Effector CD4-positive, alpha-beta T cell (primary cell): ENCODE results near the gene CEP83.

Experiments
- DNase-seq: peaks from one replicate; pipeline ENCODE4 v3.0.0-alpha.2; 2020

CEP83 gene

DNA sequence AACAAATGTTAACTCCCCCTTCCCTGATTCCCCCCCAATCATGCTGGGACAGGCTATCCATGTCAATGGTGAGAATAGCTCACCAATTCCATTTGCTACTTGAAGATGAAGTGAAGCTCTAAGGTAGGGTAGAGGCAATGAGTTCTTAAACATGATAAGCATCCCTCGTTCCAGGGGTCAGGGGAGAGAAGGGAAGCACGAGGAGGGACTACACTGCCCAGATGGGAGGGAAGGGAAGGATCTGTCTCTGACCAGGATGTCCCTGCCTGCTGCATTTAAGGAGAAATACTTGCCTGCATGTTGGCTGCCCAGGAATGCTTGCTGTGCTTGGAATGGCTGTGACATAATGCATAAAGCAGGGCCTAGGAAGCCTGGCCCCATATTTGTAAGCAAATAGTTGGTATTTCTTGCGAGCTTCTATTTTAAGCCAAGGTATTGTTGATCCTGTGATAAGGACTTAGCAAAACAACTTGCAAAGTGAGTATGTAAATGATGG is 155.1 kb downstream of the CEP83 start:
- DNase-seq = no peak

- DNase-seq = no peak
Observed at GRCh38 chr12:94304012-94304411, 155.7 kb downstream of the CEP83 start.

GRCh38 chr12:94299846-94300245 is 159.8 kb downstream of the CEP83 start:
- no peak for DNase-seq

DNA sequence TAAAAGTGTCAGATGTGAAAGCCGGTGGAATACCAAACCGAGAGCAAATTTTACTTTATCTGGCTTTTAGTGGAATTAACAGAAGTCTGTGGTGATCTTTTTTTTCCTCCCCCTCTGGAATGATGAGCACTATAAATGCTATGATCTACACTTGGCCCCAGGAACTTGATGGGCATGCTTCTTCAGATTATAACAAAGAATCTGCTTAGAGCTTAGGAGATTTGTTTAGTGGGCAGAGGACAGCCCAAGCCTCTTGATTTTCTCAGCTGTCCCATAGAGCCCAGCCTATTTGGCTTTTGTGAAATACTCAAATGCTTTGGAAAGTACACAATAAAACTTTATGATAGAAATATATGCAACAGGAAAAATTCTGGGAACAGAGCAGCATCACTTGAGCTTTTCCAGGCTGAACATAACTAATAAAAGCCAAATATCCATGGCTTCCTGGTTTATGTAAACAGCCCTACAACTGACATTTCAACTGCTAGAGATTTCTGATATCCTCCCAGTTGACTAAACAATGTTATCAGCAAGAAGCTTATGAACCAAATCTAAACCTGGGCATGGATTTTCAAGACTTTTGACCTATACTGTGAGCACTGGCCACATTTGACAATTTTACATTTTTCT is 161.7 kb downstream of the CEP83 start:
- DNase-seq = no peak

DNA sequence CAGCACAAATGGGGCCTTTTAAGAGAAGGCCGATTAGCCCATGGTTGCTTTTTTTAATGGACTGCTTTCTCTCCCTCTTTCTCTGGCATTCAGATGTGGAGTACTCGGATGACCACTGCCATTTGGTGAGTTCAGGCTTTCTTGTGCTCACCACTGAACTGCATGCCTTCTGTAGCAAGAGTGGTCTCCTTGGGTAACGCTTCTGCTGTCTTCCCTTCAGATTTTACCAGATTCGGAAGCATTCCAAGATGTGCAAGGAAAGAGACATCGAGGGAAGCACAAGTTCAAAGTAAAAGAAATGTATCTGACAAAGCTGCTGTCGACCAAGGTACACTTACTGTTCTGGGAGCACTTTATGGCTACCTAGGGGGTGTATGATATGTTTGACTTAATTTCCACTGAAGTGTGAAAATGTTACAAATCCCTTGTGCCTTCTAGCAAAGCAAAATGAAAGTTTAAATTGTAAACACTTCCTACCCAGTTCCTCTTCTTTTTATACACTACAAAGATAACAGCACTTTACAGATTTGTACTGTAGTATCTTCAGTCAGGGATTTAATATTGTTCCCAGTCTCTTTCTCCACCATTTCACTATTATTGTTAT is 162.5 kb downstream of the CEP83 start:
- no peak for DNase-seq

DNA sequence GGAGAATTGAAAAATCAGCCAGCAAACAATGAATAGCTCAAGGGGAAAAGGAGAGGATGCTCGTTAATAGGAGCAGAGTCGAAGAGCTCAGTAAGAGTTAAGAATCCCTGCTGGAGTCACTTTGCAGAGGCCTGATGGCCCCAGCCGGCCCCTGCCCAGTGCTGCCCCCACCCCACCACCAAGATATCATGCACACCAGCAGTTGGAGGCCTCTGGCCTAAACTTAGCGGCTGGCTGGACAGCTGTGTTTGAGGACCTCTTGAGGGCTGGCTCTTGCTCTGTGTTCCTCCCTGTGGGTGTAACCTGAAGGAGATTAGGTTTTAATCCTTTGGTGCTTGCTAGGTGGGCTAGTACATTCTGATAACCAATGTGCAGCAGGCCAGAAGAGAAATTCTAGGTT is 169.3 kb downstream of the CEP83 start:
- DNase-seq = no peak

DNA sequence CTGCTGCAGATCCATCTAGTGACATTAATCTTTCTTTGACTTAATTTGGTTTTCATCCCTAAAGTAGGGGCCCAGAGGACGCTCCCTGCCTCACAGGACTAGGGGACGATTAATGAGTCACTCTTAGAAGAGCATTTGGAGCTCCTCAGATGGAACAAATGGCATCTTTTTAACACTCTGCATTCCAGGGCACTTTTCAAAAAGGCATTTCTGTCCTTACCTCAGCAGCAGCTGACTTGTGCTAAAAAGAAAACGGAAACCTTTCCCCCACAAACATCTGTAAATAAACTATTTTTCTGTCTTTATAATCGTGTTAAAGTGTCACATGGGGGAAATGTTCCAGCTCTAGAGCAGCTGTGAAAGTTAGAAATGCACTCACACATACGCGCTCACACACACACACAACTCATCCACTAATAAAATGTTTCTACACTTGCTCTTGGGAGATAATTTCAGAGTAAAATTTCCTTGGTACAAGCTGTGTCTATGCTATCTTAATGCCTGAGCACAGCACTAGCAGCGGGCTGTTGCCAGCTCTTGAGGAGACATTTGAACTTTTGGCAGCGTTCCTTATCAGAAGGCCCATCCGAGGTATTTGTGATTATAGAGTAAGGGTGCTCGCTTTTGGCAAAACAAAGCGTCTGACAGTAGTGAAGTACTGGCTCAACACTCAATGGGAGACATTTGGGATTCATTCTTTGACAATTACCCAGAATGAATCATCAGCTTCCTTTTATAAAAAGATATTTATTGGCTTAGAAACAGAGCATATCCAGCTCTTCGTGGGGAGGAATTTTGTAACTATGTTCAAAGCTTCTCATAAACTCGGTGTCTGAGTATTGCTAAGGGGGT is 170.0 kb downstream of the CEP83 start:
- no peak for DNase-seq

GRCh38 chr12:94287245-94287628 is 172.4 kb downstream of the CEP83 start:
- DNase-seq = no peak

DNA sequence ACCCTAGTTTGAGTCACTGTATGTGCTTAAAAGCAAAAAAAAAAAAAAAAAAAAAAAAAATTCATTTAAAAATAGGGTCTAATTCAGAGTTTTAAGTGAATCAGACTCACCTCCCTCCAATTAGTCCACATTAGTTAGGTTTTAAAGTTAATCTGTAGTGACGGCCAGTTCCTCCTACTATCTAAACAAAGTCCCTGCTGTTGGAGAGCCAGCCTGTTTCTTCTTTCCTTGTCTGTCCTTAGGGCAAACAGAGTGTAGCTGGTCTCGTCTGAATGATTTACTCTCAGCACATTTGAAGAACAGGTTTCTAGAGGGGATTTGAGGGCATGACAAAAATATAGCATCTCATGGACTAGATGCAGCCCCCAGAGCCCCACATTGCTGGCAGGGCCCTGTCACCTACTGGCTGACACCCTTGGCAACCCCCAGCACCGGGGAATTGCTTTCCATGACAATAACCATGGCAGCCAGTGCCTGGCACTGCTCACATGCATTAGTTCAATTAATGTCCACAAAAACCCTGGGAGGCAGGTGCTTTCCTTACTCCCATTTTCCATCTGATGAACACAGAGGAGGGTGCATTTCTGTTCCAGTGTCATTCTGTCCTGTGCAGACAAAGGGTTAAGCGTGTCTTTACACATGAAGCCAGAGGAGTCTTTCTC is 173.0 kb downstream of the CEP83 start:
- DNase-seq = no peak

- DNase-seq = no peak
Observed at GRCh38 chr12:94285943-94286582, 173.6 kb downstream of the CEP83 start.

DNA sequence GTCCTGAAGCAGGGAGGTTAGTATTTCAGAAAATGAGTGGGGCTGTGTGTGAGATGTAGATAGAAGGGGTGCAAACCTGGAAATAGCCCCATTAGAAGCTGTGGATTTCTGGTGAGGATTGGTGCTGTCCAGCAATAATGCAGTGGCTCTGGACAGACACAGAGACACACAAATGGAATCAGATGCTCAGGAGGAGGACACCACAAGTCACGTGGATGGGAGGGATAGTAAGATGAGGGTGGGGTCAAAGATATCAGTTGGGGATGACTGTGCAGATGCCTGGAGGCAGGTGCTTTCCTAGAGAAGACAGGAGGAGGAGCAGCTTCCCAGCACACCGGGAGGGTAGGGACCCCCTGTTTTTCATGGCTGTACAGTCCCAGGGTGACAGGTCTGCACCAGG is 174.8 kb downstream of the CEP83 start:
- no peak for DNase-seq

DNA sequence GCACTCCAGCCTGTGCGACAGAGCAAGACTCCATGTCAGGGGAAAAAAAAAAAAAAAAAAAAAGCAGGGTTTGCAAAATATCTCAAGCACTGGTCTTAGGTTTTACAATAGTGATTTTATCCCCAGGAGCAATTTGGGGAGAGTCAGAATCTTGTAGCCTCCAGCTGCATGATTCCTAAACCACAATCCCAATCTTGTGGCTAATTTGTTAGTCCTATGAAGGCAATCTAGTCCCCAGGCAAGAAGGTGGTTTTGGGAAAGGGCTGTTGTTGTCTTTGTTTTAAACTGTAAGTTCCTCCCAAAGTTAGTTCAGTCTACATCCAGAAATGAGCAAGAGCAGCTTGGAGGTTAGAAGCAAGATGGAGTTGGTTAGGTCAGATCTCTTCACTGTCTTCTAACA is 175.6 kb downstream of the CEP83 start:
- no peak for DNase-seq

- peak; percentile 7 for DNase-seq
Observed at GRCh38 chr12:94282675-94283074, 177.0 kb downstream of the CEP83 start.

GRCh38 chr12:94280063-94280462 is 179.6 kb downstream of the CEP83 start:
- no peak for DNase-seq

- DNase-seq = no peak
Observed at GRCh38 chr12:94277426-94278000, 182.2 kb downstream of the CEP83 start.

GRCh38 chr12:94276725-94277124 is 182.9 kb downstream of the CEP83 start:
- no peak for DNase-seq

DNA sequence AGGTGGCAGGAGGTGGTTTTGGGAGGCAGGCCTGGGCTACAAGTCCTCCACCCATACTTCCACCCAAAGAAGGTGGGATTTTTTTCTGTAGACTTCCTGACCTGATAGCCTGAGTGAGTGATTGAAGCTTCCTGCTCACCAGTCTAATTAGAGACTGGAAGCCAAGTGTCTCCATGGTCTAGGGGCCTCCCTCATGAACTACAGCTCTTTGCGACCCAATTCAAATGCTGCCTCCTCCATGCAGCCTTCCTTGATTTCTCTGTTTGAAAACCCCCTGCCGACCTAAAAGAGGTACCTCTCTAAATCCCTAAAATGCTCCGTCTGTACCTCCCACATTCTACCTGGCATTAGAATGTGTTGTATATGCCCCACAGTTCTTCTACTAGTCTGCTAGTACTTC is 186.4 kb downstream of the CEP83 start:
- no peak for DNase-seq

DNA sequence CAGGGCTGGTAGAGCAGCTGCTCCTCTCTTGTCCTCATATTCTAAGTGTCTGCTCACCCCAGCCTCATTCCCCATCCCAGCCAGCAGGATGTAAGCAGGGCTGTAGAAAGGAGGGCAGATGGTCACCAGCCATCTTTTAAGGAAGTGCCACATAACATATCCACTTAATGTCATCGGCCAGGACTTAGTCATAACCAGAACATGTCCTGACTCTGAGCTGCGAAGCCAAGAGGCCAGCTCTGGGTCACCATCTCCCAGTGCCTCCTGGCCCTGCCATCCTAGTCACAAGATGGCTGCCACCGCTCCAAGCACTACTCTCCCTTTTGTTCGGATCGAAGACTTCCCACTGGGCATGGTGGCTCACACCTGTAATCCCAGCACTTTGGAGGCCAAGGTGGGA is 187.4 kb downstream of the CEP83 start:
- DNase-seq = no peak

DNA sequence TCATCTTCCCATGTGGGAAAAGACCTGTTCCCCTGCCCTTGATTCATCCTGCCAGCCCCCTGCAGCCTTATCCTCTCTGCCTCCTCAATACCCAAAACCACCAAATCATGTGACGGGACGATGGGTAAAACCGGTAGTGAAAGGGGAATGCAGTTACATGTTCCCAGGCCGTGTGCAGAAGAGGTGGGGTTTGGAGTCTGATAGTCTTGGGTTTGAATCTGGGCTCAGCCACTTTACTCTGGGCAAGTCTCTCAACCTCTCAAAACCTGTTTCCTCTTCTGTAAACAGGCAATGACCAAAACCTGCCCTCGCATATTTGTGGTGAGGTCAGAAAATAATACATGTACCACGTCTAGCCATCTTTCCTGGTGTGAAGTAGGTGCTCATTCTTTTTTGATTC is 188.3 kb downstream of the CEP83 start:
- no peak for DNase-seq

GRCh38 chr12:94269316-94269999 is 190.2 kb downstream of the CEP83 start:
- no peak for DNase-seq

DNA sequence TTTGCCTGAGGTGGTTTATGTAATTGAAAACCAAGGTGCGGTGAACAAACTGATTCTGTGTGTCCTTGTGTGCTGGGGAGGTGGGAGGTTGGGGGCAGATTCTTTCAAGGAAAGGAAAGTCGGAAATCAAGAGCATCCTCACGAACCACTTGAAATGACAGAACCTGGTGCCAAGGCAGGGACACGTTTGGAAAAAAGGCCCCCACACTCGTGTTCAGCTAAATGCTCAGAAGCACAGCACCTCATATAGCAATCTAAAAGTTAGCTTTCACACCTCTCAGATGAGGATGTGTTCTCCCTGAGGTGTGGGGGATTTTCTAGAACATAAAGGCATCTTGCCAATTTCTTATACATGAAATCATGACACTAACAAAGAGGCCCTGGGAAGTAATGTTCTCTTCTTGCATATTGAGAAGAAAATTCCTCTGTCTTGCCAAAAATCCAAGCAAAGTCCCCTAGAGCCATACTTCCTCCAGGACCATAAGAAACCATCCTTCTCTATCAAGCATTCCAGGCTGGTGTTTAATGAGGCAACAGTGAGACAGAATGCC is 191.7 kb downstream of the CEP83 start:
- no peak for DNase-seq

- no peak for DNase-seq
Observed at GRCh38 chr12:94267537-94267872, 192.2 kb downstream of the CEP83 start.
